GM12874 (cell line): ENCODE measurements around the gene ASTN2.

Source experiments
- CTCF ChIP-seq: IDR thresholded peaks from 2 replicates; pipeline ENCODE4 v1.5.1; 2011; ENCODE audit warnings: low read depth, mild to moderate bottlenecking, control low read depth, low read length, moderate library complexity; ENCODE audit not compliant: insufficient read depth

Gene ASTN2

GRCh38 chr9:117245175-117245829 lies 169.6 kb downstream of the ASTN2 start:
- no peak for TF ChIP-seq CTCF

GRCh38 chr9:117242082-117242481 lies 172.8 kb downstream of the ASTN2 start:
- TF ChIP-seq CTCF: no peak

- TF ChIP-seq CTCF: no peak
Measured at GRCh38 chr9:117239428-117239827, 175.4 kb downstream of the ASTN2 start.

GRCh38 chr9:117234103-117234502 lies 180.8 kb downstream of the ASTN2 start:
- TF ChIP-seq CTCF: no peak

- TF ChIP-seq CTCF: no peak
Measured at GRCh38 chr9:117233016-117233415, 181.8 kb downstream of the ASTN2 start.

- no peak for TF ChIP-seq CTCF
Measured at GRCh38 chr9:117232281-117232680, 182.6 kb downstream of the ASTN2 start.

- TF ChIP-seq CTCF: no peak
Measured at GRCh38 chr9:117231012-117231411, 183.8 kb downstream of the ASTN2 start.
